Adipocyte (in vitro differentiated cells): ENCODE measurements around the gene DNAH2.

Experiments
- DNase-seq: peaks from one replicate; pipeline ENCODE4 v3.0.0-alpha.2; 2015; ENCODE audit warnings: low read depth
- H3K27me3 ChIP-seq: replicated peaks from 2 replicates; pipeline ENCODE4 v1.7.0; 2013; ENCODE audit warnings: mild to moderate bottlenecking, low read length, moderate library complexity; ENCODE audit not compliant: control insufficient read depth, insufficient read depth
- H3K36me3 ChIP-seq: 2 replicates; pipeline ENCODE4 v1.7.0; 2013; ENCODE audit warnings: low read length, mild to moderate bottlenecking, moderate library complexity; ENCODE audit not compliant: control insufficient read depth, insufficient read depth, severe bottlenecking
- H3K4me1 ChIP-seq: 2 replicates; pipeline ENCODE4 v1.7.0; 2013; ENCODE audit warnings: mild to moderate bottlenecking, low read length, moderate library complexity; ENCODE audit not compliant: control insufficient read depth, insufficient read depth
- H3K4me3 ChIP-seq: 2 replicates; pipeline ENCODE4 v1.7.0; 2013; ENCODE audit warnings: mild to moderate bottlenecking, low read length, moderate library complexity
- H3K9ac ChIP-seq: 2 replicates; pipeline ENCODE4 v1.7.0; 2013; ENCODE audit warnings: mild to moderate bottlenecking, low read length, moderate library complexity
- H3K9me3 ChIP-seq: 2 replicates; pipeline ENCODE4 v1.7.0; 2013; ENCODE audit warnings: mild to moderate bottlenecking, low read length, moderate library complexity; ENCODE audit not compliant: control insufficient read depth

Gene DNAH2

DNA sequence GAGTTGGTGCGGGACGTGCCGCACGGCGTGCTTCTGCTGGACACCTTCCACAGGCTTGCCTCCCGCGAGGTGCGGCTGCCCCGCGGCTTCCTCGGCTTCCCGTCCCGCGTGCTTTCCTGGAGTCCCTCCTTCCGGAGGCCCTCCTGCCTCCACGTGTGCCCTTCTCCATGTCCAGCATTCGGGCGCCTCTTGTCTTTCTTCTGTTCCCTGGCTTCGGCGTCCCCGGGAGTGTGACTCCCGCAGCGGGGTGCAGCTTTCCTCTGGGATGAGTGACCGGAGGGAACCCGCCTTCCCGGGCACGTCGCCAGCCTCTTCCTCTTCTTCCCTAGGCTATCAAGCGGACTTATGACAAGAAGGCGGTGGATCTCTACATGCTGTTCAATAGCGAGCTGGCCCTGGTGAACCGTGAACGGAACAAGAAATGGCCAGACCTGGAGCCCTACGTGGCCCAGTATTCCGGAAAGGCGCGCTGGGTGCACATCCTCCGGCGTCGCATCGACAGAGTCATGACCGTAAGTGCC is 23.0 kb downstream of the DNAH2 start:
- H3K4me3 ChIP-seq: no peak overlapping the region
- no peak for DNase-seq
- no peak overlapping the region for H3K9ac ChIP-seq
- no peaks in the 10 kb centered on the region for H3K36me3 ChIP-seq
- H3K27me3 ChIP-seq: peaks cover 33% of the 10 kb centered on the region
- H3K9me3 ChIP-seq: no peaks in the 10 kb centered on the region
- peaks cover 12% of the 10 kb centered on the region for H3K4me1 ChIP-seq

DNA sequence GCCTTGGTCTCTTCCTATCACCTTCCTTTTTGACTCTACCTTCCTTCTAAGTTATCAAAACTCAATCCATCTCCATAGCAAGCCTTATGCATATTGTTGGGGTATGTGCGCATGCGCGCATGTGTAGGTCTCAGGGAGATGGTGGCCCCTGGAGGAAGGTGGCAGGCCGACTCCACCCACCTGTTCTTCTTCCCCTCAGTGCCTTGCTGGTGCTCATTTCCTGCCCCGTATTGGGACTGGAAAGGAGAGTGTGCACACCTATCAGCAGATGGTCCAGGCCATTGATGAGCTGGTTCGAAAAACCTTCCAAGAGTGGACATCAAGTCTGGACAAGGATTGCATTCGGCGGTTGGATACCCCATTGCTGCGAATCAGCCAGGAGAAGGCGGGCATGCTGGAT is 25.2 kb downstream of the DNAH2 start:
- H3K4me3 ChIP-seq: no peak overlapping the region
- H3K9me3 ChIP-seq: no peaks in the 10 kb centered on the region
- DNase-seq: no peak
- H3K27me3 ChIP-seq: peaks cover 21% of the 10 kb centered on the region
- H3K9ac ChIP-seq: no peak overlapping the region
- H3K36me3 ChIP-seq: no peaks in the 10 kb centered on the region
- peaks cover 32% of the 10 kb centered on the region for H3K4me1 ChIP-seq

DNA sequence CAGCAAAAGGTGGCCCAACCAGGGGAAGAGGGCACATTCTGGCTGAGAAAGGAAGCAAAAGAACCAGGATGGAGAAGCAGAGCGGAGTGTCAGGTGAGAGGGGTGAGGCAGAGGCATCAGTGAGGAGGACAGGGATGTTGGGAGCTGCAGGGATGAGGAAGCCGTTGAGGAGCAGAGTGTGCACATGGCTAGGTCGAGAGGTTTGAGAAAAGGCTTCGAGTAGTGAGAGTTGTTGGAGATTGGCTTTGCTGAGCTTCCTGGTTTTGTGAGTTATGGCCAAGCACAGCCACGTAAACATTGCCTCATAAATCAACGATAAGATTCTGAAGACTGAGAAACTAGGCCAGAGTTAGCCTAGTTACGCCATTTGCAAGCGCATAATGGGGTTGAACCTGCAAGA is 26.9 kb downstream of the DNAH2 start:
- Histone ChIP-seq H3K4me3 (no peak overlapping the region), H3K4me1 (peaks cover 45% of the 10 kb centered on the region)
- no peak for DNase-seq

DNA sequence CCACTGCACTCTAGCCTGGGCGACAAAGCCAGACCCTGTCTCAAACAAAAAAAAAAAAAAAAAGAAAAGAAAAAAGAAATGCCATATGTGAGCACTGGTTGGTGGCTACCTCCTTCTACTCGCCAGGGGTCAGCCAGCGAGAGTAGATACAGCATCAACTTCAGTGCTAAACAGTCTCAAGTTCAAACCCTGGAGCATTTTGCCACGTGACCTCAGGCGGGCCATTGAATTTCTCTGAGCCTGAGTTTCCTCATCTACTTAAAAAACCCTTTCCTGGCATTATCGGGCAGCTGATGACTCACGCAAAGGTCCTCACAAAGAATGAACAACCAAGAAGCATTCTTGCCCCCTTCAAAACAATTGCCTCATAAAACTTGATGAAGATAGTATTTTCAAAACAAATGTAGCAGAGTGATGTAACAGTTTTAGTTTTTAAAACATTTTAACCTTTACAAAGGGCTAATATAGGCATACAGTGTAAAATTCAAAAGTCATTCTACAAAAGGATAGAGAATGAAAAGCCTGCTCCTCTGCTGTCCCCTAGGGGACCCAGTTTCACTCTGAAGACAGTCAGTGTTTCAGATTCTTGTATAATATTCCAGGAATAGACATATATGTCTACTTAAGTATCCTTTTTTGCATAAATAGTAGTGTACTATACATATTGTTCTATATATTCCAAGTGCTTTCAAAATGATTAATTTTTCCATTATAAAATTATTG is 28.4 kb downstream of the DNAH2 start:
- Histone ChIP-seq H3K9me3 (peaks cover 5% of the 10 kb centered on the region), H3K36me3 (no peaks in the 10 kb centered on the region), H3K4me1 (peaks cover 56% of the 10 kb centered on the region), H3K9ac (peak overlapping the region; percentile 55), H3K27me3 (peaks cover under 1% of the 10 kb centered on the region), H3K4me3 (no peak overlapping the region)
- peak; percentile 94 for DNase-seq

More for the DNA sequence above, 26.9 kb downstream of the DNAH2 start:
- H3K36me3 ChIP-seq: no peaks in the 10 kb centered on the region
- H3K27me3 ChIP-seq: peaks cover 12% of the 10 kb centered on the region
- no peaks in the 10 kb centered on the region for H3K9me3 ChIP-seq
- H3K9ac ChIP-seq: no peak overlapping the region

DNA sequence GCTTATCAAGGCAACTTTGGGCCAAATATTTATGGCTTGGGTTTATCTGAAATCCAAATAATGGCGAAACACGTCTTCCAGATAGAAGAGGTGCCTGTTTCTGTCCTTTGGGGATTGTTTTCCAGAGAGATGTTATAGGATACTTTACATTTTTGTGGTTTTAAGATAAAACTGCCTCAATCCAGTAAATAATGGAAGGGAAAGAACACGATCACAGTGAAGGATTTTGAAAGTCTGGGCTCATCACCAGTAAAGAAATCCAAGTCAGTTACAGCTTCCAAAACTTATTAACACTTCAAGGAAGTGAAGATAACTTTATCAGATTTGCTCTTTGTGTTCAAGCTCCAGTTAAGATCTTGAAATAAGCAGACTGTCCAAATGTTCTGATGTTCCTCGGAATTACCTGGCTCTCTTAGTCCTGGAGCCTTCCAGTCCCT is 30.1 kb downstream of the DNAH2 start:
- Histone ChIP-seq H3K9ac (peak overlapping the region; percentile 75), H3K4me1 (peaks cover 67% of the 10 kb centered on the region), H3K27me3 (no peaks in the 10 kb centered on the region), H3K4me3 (peak overlapping the region; percentile 63), H3K36me3 (no peaks in the 10 kb centered on the region), H3K9me3 (peaks cover 5% of the 10 kb centered on the region)
- DNase-seq: peak; percentile 52

DNA sequence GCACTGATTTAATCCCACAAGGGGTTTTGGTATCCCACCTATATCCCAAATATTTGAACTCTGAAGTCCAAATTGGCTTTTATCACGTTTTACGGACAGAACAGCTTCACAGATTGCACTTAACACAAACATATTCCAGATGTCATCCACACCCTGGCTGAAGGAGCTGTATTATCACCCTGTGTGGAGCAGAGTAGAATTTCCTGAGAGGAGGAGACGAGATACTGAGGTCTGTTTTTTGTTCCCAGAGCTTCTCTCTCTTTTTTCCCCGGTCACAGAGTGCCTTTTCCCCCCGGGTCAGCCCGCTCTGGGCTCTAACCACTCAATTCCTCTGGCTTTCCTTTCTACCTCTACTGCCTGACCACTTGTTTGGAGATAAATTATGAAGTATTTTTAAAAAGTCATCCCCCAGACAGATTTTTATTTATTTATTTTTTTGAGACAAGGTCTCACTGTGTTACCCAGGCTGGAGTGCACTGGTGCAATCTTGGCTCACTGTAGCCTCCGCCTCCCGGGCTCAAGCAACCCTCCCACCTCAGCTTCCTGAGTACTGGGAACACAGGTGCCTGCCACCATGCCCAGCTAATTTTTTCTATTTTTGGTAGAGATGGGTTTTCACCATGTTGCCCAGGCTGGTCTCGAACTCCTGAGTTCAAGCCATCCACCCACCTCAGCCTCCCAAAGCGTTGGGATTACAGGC is 30.7 kb downstream of the DNAH2 start:
- Histone ChIP-seq H3K4me1 (peaks cover 67% of the 10 kb centered on the region), H3K4me3 (peak overlapping the region; percentile 63), H3K36me3 (no peaks in the 10 kb centered on the region), H3K9me3 (peaks cover 5% of the 10 kb centered on the region), H3K9ac (peak overlapping the region; percentile 75), H3K27me3 (no peaks in the 10 kb centered on the region)
- peak; percentile 29 for DNase-seq

DNA sequence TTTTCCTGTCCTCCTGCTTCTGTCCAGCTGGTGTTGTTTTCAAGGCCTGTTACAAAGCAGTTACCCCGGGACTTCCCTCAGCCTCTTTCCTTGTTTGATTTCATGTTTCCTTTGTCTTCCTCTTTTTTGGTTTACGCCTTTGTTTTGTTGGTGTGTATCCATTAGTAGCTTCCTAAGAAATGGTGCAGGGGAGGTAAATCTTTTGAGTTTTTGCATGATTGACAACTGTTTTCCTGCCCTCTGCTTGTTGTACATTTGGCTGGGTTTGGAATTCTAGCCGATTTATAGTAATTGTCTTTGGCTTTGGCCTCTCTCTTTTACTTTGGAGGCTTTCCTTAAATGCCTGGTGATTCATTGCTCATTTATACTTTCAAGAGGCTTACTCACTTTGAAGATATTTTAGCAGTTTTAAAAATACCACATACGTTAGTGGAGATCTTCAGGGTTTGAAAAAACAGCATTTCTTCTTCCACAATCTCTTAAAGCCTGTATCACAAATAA is 32.8 kb downstream of the DNAH2 start:
- H3K4me1 ChIP-seq: peaks cover 56% of the 10 kb centered on the region
- DNase-seq: peak; percentile 72
- no peaks in the 10 kb centered on the region for H3K27me3 ChIP-seq

DNA sequence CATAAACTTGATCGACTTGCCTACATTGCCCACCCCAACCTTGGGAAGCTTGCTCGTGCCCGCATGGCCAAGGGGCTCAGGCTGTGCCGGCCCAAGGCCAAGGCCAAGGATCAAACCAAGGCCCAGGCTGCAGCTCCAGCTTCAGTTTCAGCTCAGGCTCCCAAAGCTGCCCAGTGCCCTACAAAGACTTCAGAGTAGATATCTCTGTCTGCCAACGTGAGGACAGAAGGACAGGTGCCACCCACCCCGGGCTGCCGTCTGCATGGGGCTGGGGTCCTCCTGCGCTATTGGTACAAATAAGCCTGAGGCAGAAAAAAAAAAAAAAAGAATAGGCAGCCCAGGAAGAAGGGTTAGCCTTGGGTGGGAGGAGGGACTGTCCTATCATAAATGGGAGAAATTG is 37.1 kb downstream of the DNAH2 start:
- Histone ChIP-seq H3K4me1 (peaks cover 20% of the 10 kb centered on the region), H3K9me3 (peaks cover 5% of the 10 kb centered on the region)
- DNase-seq: no peak

More for the DNA sequence above, 32.8 kb downstream of the DNAH2 start:
- H3K36me3 ChIP-seq: no peaks in the 10 kb centered on the region
- H3K9me3 ChIP-seq: peaks cover 5% of the 10 kb centered on the region
- H3K4me3 ChIP-seq: peak overlapping the region; percentile 37
- H3K9ac ChIP-seq: peak overlapping the region; percentile 52

DNA sequence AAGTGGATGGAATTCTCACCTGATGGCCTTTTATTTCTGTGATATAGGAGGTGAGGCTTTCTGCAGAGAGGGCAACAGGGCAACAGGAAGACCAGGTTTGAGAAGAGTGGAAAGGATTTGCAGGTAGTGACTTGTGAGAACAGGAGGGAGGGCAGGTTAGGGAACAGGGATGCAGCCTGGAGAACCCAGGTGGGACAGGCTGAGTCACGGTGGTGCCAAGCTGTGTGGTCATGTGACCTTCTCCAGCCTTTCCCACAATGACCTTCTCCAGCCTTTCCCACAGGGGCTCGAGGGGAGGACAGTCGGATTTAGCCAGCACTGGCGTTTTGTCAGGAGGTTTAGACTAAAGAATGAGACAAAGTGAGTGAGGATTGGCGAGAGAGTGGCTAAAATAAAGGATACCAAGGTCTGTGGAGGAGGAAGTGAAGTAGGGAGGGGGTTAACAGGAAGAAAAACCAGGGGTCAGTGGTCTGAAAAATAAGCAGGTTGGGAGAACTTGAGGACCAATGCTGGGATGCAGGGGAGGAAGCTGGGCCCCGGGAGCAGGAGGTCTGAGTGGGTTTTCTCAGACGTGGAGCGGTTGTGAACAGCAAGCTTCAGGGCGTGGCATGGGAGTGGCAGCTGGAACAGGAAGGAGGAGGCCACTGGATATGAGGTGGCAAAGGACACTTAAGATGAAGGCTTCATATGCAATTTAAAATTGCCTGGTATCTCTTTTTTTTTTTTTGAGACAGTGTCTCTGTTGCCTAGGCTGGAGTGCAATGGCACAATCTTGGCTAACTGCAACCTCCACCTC is 37.7 kb downstream of the DNAH2 start:
- no peak for DNase-seq
- H3K36me3 ChIP-seq: no peaks in the 10 kb centered on the region
- H3K4me1 ChIP-seq: peaks cover 15% of the 10 kb centered on the region
- peaks cover under 1% of the 10 kb centered on the region for H3K9me3 ChIP-seq
- H3K27me3 ChIP-seq: no peaks in the 10 kb centered on the region
- H3K9ac ChIP-seq: no peak overlapping the region
- no peak overlapping the region for H3K4me3 ChIP-seq

More for the DNA sequence above, 37.1 kb downstream of the DNAH2 start:
- H3K9ac ChIP-seq: no peak overlapping the region
- H3K4me3 ChIP-seq: no peak overlapping the region
- no peaks in the 10 kb centered on the region for H3K36me3 ChIP-seq
- H3K27me3 ChIP-seq: no peaks in the 10 kb centered on the region

DNA sequence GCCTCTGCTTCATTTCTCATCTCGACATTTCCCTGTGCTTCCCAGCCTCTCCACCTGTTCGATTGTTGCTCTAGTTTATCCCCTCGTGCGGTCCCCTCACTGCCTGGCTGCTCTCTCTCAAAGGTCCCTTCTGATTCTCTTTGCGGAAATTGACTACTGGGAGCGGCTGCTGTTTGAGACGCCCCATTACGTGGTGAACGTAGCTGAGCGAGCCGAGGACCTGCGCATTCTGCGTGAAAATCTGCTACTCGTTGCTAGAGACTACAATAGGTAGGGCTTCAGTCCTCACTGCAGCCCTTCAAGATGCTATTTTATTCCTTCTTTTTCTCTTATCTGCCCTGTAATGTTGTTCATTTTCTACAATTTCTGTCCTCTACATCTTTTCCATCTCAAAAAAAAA is 39.4 kb downstream of the DNAH2 start:
- no peak overlapping the region for H3K4me3 ChIP-seq
- DNase-seq: no peak
- H3K9ac ChIP-seq: no peak overlapping the region
- H3K27me3 ChIP-seq: no peaks in the 10 kb centered on the region
- H3K4me1 ChIP-seq: no peaks in the 10 kb centered on the region
- H3K9me3 ChIP-seq: no peaks in the 10 kb centered on the region
- H3K36me3 ChIP-seq: no peaks in the 10 kb centered on the region

DNA sequence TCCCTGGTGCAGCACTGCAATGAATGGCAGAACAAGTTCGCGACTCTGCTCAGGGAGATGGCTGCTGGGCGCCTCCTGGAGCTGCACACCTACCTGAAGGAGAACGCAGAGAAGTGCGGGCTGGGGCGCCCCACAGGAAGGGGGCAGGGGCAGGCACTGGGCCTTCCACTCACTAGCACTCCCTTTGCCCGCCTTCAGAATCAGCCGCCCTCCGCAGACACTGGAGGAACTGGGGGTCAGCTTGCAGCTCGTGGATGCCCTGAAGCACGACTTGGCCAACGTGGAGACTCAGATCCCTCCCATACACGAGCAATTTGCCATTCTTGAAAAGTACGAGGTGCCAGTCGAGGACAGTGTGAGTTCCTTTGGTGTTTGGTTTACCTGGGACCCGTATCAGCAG is 46.4 kb downstream of the DNAH2 start:
- H3K4me1 ChIP-seq: no peaks in the 10 kb centered on the region
- no peak for DNase-seq
- no peak overlapping the region for H3K4me3 ChIP-seq
- H3K36me3 ChIP-seq: no peaks in the 10 kb centered on the region
- peaks cover 13% of the 10 kb centered on the region for H3K27me3 ChIP-seq
- no peaks in the 10 kb centered on the region for H3K9me3 ChIP-seq
- no peak overlapping the region for H3K9ac ChIP-seq
